IMR-90 (cell line): Measurements from ENCODE around the gene VAMP3.

Experiments
- BHLHE40 ChIP-seq: fragments of 150-350 bp; IDR thresholded peaks from 2 replicates; pipeline ENCODE4 v1.6.1; 2016; ENCODE audit warnings: mild to moderate bottlenecking, low read depth, low read length
- CEBPB ChIP-seq: IDR thresholded peaks from 2 replicates; pipeline ENCODE4 v1.6.1; 2012; ENCODE audit warnings: low read depth, low read length, improper control_type of control experiment
- CHD1 ChIP-seq: IDR thresholded peaks from 2 replicates; pipeline ENCODE4 v1.6.1; 2012; ENCODE audit warnings: low read depth, low read length, improper control_type of control experiment
- CTCF ChIP-seq: conservative IDR thresholded peaks from 2 replicates; pipeline ENCODE4 v1.5.1; 2012; ENCODE audit warnings: mild to moderate bottlenecking, low read depth, low read length, improper control_type of control experiment
- FOS ChIP-seq: fragments of 150-350 bp; IDR thresholded peaks from 2 replicates; pipeline ENCODE4 v1.6.1; 2016; ENCODE audit warnings: low read depth, low read length
- MAFK ChIP-seq: IDR thresholded peaks from 2 replicates; pipeline ENCODE4 v1.6.1; 2012; ENCODE audit warnings: low read depth, low read length, improper control_type of control experiment
- MAZ ChIP-seq: IDR thresholded peaks from 2 replicates; pipeline ENCODE4 v1.6.1; 2012; ENCODE audit warnings: low read depth, mild to moderate bottlenecking, low read length, improper control_type of control experiment, moderate library complexity, borderline replicate concordance
- MXI1 ChIP-seq: IDR thresholded peaks from 2 replicates; pipeline ENCODE4 v1.6.1; 2012; ENCODE audit warnings: low read depth, mild to moderate bottlenecking, low read length, moderate library complexity, borderline replicate concordance
- POLR2A ChIP-seq: IDR thresholded peaks from 2 replicates; pipeline ENCODE4 v1.6.1; 2012; ENCODE audit warnings: mild to moderate bottlenecking, low read depth, low read length
- RAD21 ChIP-seq: IDR thresholded peaks from 2 replicates; pipeline ENCODE4 v1.6.1; 2012; ENCODE audit warnings: low read length, improper control_type of control experiment
- RCOR1 ChIP-seq: IDR thresholded peaks from 2 replicates; pipeline ENCODE4 v1.6.1; 2012; ENCODE audit warnings: mild to moderate bottlenecking, low read length, improper control_type of control experiment; ENCODE audit not compliant: insufficient replicate concordance
- RFX5 ChIP-seq: IDR thresholded peaks from 2 replicates; pipeline ENCODE4 v1.8.0; 2012; ENCODE audit warnings: low read depth, mild to moderate bottlenecking, low read length, moderate library complexity
- SMC3 ChIP-seq: fragments of 150-350 bp; IDR thresholded peaks from 2 replicates; pipeline ENCODE4 v1.6.1; 2016; ENCODE audit warnings: low read depth, mild to moderate bottlenecking, antibody characterized with exemption, low read length, moderate library complexity
- USF2 ChIP-seq: fragments of 150-350 bp; IDR thresholded peaks from 2 replicates; pipeline ENCODE4 v1.6.1; 2017; ENCODE audit warnings: mild to moderate bottlenecking, antibody characterized with exemption, low read length, low read depth

- no peak for TF ChIP-seq CTCF
- no peak for TF ChIP-seq MAZ
- no peak for TF ChIP-seq MXI1
- no peak for TF ChIP-seq RCOR1
- TF ChIP-seq SMC3, result no peak
- TF ChIP-seq FOS, result no peak
- TF ChIP-seq RAD21, result no peak
- TF ChIP-seq RFX5, result no peak
- no peak for TF ChIP-seq POLR2A
- TF ChIP-seq BHLHE40, result no peak
- no peak for TF ChIP-seq MAFK
- TF ChIP-seq USF2, result no peak
- no peak for TF ChIP-seq CHD1
- TF ChIP-seq CEBPB, result no peak
Observed at GRCh38 chr1:7781501-7781900, 10.4 kb downstream of the VAMP3 start.
